ENCODE results near the gene WDR59.

DNA sequence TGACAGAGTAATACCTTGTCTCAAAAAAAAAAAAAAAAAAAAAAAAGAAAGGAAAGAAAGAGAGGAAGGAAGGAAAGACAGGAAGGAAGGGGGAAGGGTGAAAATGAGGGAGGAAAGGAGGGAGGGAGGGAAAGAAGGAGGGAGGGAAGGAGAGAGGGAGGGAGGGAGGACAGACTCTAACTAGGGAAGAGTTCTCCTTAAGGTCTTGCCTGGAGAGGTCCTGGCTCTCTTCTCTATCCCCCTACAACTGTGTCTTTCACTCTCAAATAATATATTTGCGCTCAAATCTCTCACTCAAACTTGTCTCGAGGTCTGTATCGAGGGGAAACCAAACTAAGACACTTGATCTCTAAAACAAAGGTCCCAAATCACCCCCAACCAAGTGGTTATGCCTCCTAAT is 35.6 kb downstream of the WDR59 start:
- TF ChIP-seq POLR2AphosphoS5 (IDR thresholded peaks at IDR 0.05) = no peak
- TF ChIP-seq EP300 (IDR thresholded peaks at IDR 0.05) = no peak
